PFSK-1 (cell line): ENCODE results near the gene NISCH.

Experiments
- FOXP2 ChIP-seq: optimal IDR thresholded peaks from 2 replicates; pipeline ENCODE3; 2011; ENCODE audit warnings: borderline replicate concordance, control low read depth, inconsistent platforms; ENCODE audit not compliant: insufficient read depth; ENCODE audit errors: extremely low read length, extremely low read depth
- POLR2AphosphoS5 ChIP-seq: IDR thresholded peaks from 2 replicates; pipeline ENCODE4 v1.6.1; 2012; ENCODE audit warnings: low read depth, mild to moderate bottlenecking, control low read depth, low read length, moderate library complexity
- SIN3A ChIP-seq: IDR thresholded peaks from 2 replicates; pipeline ENCODE4 v1.6.1; 2012; ENCODE audit warnings: mild to moderate bottlenecking, low read length, moderate library complexity, borderline replicate concordance; ENCODE audit not compliant: insufficient read depth
- TAF1 ChIP-seq: IDR thresholded peaks from 2 replicates; pipeline ENCODE4 v1.6.1; 2012; ENCODE audit warnings: low read length, control low read depth, borderline replicate concordance; ENCODE audit not compliant: insufficient read depth
- TF ChIP-seq, protein P1 (sequence below), 2 experiments: IDR thresholded peaks; 2 replicates each; pipeline versions ENCODE4 v1.6.1 to v1.8.0; 2011 to 2012; ENCODE audit warnings: low read depth in 2 of 2, low read length in 2 of 2, control low read depth in 1 of 2, inconsistent platforms in 1 of 2, mild to moderate bottlenecking in 1 of 2, moderate library complexity in 1 of 2; ENCODE audit not compliant: insufficient read depth in 1 of 2

NISCH gene

DNA sequence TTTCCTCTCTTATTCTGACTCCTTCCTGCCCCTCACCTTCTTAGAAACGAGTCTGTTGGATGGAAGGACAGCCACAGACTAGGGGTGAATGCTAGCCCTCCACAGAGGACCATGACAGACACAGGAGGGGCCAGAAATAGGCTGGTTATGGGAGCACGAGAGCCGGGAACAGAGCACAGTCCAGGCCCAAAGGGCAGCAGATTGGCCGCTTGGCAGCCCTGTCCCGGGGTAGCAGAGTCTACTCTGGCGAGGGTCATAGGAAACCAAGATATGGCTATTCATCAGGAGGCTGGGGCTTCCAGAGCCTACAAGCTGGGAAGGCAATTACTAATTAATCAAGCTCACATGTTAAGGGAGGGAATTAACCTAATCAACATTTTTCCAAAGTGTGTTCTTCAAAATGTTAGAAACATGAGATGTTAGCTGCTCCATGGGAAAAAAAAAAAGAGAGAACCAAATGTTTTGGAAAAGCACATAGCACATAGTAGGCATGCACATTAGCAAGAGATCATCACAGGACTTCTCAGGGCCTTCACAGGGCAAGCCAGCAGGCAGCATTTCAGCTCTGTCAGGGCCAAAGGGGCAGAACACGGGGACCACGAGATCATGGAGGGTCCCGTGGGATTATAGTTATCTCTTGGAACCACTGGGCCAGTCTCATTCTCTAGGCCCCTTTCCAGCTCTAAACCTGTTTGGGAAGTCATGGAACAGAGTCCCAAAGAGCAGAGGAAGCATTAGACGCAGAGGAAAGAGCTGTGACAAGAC, 23.8 kb upstream of the NISCH start:
- TF ChIP-seq, protein P1, sequence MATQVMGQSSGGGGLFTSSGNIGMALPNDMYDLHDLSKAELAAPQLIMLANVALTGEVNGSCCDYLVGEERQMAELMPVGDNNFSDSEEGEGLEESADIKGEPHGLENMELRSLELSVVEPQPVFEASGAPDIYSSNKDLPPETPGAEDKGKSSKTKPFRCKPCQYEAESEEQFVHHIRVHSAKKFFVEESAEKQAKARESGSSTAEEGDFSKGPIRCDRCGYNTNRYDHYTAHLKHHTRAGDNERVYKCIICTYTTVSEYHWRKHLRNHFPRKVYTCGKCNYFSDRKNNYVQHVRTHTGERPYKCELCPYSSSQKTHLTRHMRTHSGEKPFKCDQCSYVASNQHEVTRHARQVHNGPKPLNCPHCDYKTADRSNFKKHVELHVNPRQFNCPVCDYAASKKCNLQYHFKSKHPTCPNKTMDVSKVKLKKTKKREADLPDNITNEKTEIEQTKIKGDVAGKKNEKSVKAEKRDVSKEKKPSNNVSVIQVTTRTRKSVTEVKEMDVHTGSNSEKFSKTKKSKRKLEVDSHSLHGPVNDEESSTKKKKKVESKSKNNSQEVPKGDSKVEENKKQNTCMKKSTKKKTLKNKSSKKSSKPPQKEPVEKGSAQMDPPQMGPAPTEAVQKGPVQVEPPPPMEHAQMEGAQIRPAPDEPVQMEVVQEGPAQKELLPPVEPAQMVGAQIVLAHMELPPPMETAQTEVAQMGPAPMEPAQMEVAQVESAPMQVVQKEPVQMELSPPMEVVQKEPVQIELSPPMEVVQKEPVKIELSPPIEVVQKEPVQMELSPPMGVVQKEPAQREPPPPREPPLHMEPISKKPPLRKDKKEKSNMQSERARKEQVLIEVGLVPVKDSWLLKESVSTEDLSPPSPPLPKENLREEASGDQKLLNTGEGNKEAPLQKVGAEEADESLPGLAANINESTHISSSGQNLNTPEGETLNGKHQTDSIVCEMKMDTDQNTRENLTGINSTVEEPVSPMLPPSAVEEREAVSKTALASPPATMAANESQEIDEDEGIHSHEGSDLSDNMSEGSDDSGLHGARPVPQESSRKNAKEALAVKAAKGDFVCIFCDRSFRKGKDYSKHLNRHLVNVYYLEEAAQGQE (IDR thresholded peaks at IDR 0.05; ENCODE audit: insufficient read depth in 1 of 2, low read depth in 2 of 2, low read length in 2 of 2), result no peak
- no peak for TF ChIP-seq FOXP2
- no peak for TF ChIP-seq SIN3A
- no peak for TF ChIP-seq POLR2AphosphoS5
- TF ChIP-seq TAF1, result no peak

DNA sequence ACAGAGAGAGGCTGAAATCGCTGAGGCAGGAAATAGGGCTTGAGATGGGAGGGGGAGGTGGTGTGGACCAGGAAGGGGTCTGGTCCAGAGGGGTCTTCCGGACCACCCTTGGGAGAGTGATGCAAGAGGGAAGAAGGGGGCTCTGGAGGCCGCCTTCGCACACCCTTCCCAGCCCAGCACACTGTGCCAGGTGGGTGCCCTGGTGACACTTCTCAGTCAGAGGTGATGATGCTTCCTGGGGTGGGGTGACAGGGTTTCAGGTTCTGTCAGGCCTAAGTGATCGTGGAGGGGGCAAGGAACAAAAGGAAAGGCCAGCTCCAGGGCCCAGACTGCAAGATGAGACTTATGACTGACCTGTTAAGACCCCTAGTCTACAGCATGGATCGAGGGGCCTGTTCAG, 23.2 kb upstream of the NISCH start:
- TF ChIP-seq FOXP2, result no peak
- TF ChIP-seq, protein P1 (IDR thresholded peaks at IDR 0.05; ENCODE audit: insufficient read depth in 1 of 2, low read depth in 2 of 2, low read length in 2 of 2), result no peak
- no peak for TF ChIP-seq SIN3A
- no peak for TF ChIP-seq POLR2AphosphoS5
- no peak for TF ChIP-seq TAF1

DNA sequence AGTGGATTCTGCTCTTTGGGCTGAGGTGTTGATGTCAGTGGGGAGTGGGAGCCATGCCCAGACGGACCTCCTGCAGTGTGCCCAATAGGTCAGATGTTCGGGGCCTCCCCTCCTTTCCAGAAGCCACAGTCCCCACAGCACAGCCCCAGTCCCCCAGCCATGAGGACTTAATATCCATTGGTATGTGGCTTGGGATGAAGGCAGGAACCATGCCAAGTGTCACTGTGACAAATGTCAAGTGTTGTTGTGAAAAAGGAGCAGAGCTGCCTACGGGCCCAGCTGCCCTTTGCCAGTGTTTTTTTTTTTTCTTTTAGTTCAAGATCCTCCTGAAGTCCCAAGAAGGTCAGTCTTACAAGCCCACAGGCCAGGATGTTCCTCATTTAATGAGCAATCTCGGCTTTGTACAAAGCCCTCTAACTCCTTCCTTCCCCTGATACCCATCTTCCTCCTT, 22.7 kb upstream of the NISCH start:
- no peak for TF ChIP-seq SIN3A
- no peak for TF ChIP-seq TAF1
- no peak for TF ChIP-seq POLR2AphosphoS5
- no peak for TF ChIP-seq FOXP2
- TF ChIP-seq, protein P1 (IDR thresholded peaks at IDR 0.05; ENCODE audit: insufficient read depth in 1 of 2, low read depth in 2 of 2, low read length in 2 of 2), result no peak

DNA sequence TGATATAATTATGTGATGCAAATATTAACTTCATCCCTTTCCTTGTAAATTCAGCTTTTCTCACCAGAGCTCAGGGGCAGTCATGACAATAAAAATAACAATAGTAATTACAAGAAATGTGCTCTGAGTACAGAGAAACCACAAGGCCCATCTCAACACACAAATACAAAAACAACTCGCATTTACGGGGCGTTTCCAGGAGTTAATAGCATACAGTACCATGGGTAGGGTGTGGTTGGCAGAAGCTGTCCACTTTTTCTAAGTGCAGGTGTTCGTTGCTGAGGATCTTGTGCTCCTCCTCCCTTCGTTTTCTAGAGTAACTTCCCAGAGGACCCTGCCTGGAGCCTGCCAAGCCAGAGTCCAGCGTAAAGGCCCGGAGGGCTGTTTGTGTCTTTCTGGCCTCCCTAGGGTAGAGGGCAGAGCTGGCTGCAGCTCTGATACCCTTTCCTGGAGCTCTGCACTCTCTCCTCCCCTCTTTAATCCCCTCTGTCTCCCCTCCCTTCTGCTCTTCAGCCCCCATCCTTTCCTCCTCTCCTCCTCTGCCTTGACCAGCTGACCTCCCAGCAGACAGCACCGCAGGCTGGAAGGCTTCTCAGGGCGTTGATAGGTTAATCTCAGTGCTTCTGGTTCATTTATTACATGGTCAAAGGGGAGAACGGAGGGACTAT, 21.9 kb upstream of the NISCH start:
- no peak for TF ChIP-seq FOXP2
- TF ChIP-seq, protein P1 (IDR thresholded peaks at IDR 0.05; ENCODE audit: insufficient read depth in 1 of 2, low read depth in 2 of 2, low read length in 2 of 2), result no peak
- no peak for TF ChIP-seq TAF1
- no peak for TF ChIP-seq SIN3A
- TF ChIP-seq POLR2AphosphoS5, result no peak

GRCh38 chr3:52433996-52434479, 21.4 kb upstream of the NISCH start:
- no peak for TF ChIP-seq POLR2AphosphoS5
- TF ChIP-seq, protein P1 (IDR thresholded peaks at IDR 0.05; ENCODE audit: insufficient read depth in 1 of 2, low read depth in 2 of 2, low read length in 2 of 2), result no peak
- TF ChIP-seq FOXP2, result no peak
- TF ChIP-seq SIN3A, result no peak
- no peak for TF ChIP-seq TAF1
